Suprapubic skin (tissue), 4 donors: ENCODE data around the gene CHTF18. TPM values are rescaled to one million over a fixed set of nuclear protein-coding genes. Genes with fewer than 3 reads are reported as not detected.

ENCODE experiments used
- DNase-seq, 2 donors: peaks; one replicate each; pipeline ENCODE4 v3.0.0-alpha.2; 2019; ENCODE audit warnings: low spot score in 2 of 2
- H3K27ac ChIP-seq: fragments of 200-600 bp; sonication (generic); one replicate; pipeline ENCODE4 v1.5.1; 2019
- H3K27me3 ChIP-seq: fragments of 200-600 bp; sonication (generic); one replicate; pipeline ENCODE4 v1.5.1; 2019
- H3K36me3 ChIP-seq: fragments of 200-600 bp; sonication (generic); one replicate; pipeline ENCODE4 v1.5.1; 2019
- H3K4me1 ChIP-seq: fragments of 200-600 bp; sonication (generic); one replicate; pipeline ENCODE4 v1.5.1; 2019
- H3K4me3 ChIP-seq: fragments of 200-600 bp; sonication (generic); one replicate; pipeline ENCODE4 v1.5.1; 2019; ENCODE audit warnings: mild to moderate bottlenecking
- H3K9me3 ChIP-seq: fragments of 200-600 bp; sonication (generic); one replicate; pipeline ENCODE4 v1.5.1; 2019
- CTCF ChIP-seq, 2 donors: fragments of 200-600 bp in 1 of 2; fragments of 450-650 bp in 1 of 2; sonication (generic) in 1 of 2; IDR thresholded peaks; one replicate each; pipeline ENCODE4 v1.5.1; 2016 to 2019; ENCODE audit warnings: antibody characterized with exemption in 2 of 2, mild to moderate bottlenecking in 1 of 2, moderate library complexity in 1 of 2
- EP300 ChIP-seq: sonication (generic); formaldehyde crosslinking; IDR thresholded peaks from one replicate; pipeline ENCODE4 v1.6.1; 2017; ENCODE audit warnings: antibody characterized with exemption
- POLR2A ChIP-seq, 2 donors: fragments of 450-650 bp; IDR thresholded peaks; one replicate each; pipeline ENCODE4 v1.6.1; 2017; ENCODE audit warnings: antibody characterized with exemption in 2 of 2, mild to moderate bottlenecking in 2 of 2, moderate library complexity in 2 of 2
- POLR2AphosphoS5 ChIP-seq, 3 donors: sonication (generic); formaldehyde crosslinking; IDR thresholded peaks; one replicate each; pipeline ENCODE4 v1.6.1; 2017; ENCODE audit warnings: antibody characterized with exemption in 3 of 3
- WGBS: methylation state at CpG from one replicate; pipeline ENCODE4 v1.1.5; 2018; 5-methylcytosine and 5-hydroxymethylcytosine counted together
- total RNA-seq, 4 donors: library from RNA; depleted of rRNA; stranded (reverse); fragments of >200 nt; gene quantifications; one replicate each; pipeline ENCODE4 v1.1.0, GENCODE V29; 2016

The CHTF18 gene
- total RNA-seq, 4 donors from 2014 or later: 12.6 to 22.3 (median 17.3) TPM

DNA sequence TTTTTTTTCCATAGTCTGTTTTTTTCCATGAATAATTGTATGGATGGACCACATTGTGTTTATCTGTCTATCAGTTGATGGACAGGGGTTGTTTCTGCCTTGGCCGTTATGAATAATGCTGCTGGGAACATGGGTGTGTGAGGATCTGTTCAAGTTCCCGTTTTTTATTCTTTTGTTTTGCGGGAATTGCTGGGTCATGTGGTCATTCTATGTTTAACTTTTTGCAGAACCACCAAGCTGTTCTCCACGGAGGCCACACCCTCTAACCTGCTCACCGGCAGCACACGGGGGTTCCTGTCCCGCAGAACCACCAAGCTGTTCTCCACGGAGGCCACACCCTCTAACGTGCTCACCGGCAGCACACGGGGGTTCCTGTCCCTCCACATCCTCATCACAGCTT is 33.8 kb upstream of the CHTF18 start:
- Histone ChIP-seq H3K36me3 (no peaks in the 10 kb centered on the region), H3K4me1 (peaks cover 7% of the 10 kb centered on the region), H3K27ac (no peak overlapping the region), H3K27me3 (peaks cover 25% of the 10 kb centered on the region), H3K9me3 (no peaks in the 10 kb centered on the region), H3K4me3 (no peak overlapping the region)
- TF ChIP-seq POLR2AphosphoS5 (IDR thresholded peaks at IDR 0.05) (no peak), EP300 (no peak), POLR2A (IDR thresholded peaks at IDR 0.05) (no peak), CTCF (IDR thresholded peaks at IDR 0.05) (no peak)
- WGBS: 47% methylated on average over 11 of the region's 11 CpGs
- no peak for DNase-seq

GRCh38 chr16:756428-756827 is 32.0 kb upstream of the CHTF18 start:
- Histone ChIP-seq H3K4me3 (no peak overlapping the region), H3K27me3 (peaks cover 25% of the 10 kb centered on the region), H3K4me1 (peaks cover 16% of the 10 kb centered on the region), H3K27ac (no peak overlapping the region), H3K36me3 (no peaks in the 10 kb centered on the region), H3K9me3 (no peaks in the 10 kb centered on the region)
- no peak for TF ChIP-seq POLR2A (IDR thresholded peaks at IDR 0.05)
- TF ChIP-seq EP300: no peak
- no peak for TF ChIP-seq POLR2AphosphoS5 (IDR thresholded peaks at IDR 0.05)
- no peak for TF ChIP-seq CTCF (IDR thresholded peaks at IDR 0.05)
- DNase-seq: no peak
- WGBS: 88% methylated on average over 5 of the region's 5 CpGs

DNA sequence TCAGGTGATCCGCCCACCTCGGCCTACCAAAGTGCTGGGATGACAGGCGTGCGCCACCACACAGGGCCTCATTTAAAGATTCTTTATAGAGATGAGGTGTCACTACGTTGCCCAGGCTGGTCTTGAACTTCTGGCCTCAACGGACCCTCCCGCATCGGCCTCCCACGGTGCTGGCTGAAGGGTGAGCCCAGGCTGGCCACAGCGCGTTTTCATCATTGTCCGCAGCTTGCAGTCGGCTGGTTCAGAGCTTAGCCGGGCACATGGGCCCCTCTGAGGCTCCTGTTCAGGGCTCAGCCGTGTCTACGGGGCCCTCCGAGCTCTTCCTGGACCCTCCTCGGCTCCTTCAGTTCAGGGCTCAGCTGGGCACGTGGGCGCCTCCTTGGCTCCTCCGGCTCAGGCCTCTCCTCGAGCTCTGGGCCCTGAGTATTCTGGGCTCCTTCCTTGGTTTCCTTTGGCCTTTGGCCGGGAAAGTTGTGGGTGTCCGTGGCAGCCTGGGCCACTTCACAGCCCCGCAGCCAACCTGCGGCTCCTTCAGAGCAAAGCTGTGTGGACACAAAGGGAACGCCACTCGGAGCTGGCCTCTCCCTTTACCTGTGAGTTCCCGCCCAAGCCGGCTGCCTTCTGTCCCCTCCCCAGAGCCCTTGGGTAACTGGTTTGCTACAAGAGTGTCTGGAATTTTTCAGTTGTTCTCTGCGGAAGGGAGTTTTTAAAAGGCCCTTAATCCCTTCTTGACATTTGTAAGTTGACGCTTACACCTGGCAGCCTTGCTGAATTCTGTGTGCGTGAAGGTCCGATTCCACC is 29.1 kb upstream of the CHTF18 start:
- Histone ChIP-seq H3K4me1 (peaks cover 9% of the 10 kb centered on the region), H3K4me3 (no peak overlapping the region), H3K27me3 (peaks cover 23% of the 10 kb centered on the region), H3K36me3 (no peaks in the 10 kb centered on the region), H3K27ac (no peak overlapping the region), H3K9me3 (no peaks in the 10 kb centered on the region)
- no peak for DNase-seq
- no peak for TF ChIP-seq EP300
- no peak for TF ChIP-seq POLR2A (IDR thresholded peaks at IDR 0.05)
- TF ChIP-seq POLR2AphosphoS5 (IDR thresholded peaks at IDR 0.05): no peak
- 77% methylated on average over 32 of the region's 34 CpGs for WGBS

- no peaks in the 10 kb centered on the region for H3K36me3 ChIP-seq
- peaks cover 9% of the 10 kb centered on the region for H3K4me1 ChIP-seq
- no peak for DNase-seq
- no peak overlapping the region for H3K4me3 ChIP-seq
- 63% methylated on average over 5 of the region's 15 CpGs for WGBS
- no peak overlapping the region for H3K27ac ChIP-seq
- peaks cover 31% of the 10 kb centered on the region for H3K27me3 ChIP-seq
- H3K9me3 ChIP-seq: no peaks in the 10 kb centered on the region
- TF ChIP-seq EP300 (no peak), POLR2AphosphoS5 (IDR thresholded peaks at IDR 0.05) (no peak), CTCF (IDR thresholded peaks at IDR 0.05) (no peak), POLR2A (IDR thresholded peaks at IDR 0.05) (no peak)
Observed at GRCh38 chr16:760065-760464, 28.4 kb upstream of the CHTF18 start.

GRCh38 chr16:760545-761343 is 27.7 kb upstream of the CHTF18 start, which contains the start of gene MSLN:
TSS of gene MSLN (plus strand) at chr16:760734. CDS start at chr16:762681, 1,947 bp downstream.
- DNase-seq: no peak
- Histone ChIP-seq H3K27me3 (peaks cover 38% of the 10 kb centered on the region), H3K27ac (no peak within 1 kb of the TSS)

More at GRCh38 chr16:760545-761343, 27.7 kb upstream of the CHTF18 start, which contains the start of gene MSLN:
- no peaks in the 10 kb centered on the region for H3K36me3 ChIP-seq
- H3K4me1 ChIP-seq: peaks cover 9% of the 10 kb centered on the region
- H3K9me3 ChIP-seq: no peaks in the 10 kb centered on the region
- TF ChIP-seq POLR2A (IDR thresholded peaks at IDR 0.05) (no peak), EP300 (no peak), CTCF (IDR thresholded peaks at IDR 0.05) (no peak), POLR2AphosphoS5 (IDR thresholded peaks at IDR 0.05) (no peak)
- WGBS: no CpG with 5 or more reads among the region's 37 CpGs
- H3K4me3 ChIP-seq: no peak within 1 kb of the TSS
